GM23248 (cell line): Measurements from ENCODE around the gene DLX3.

ENCODE experiments used
- EZH2 ChIP-seq: fragments of 200-600 bp; sonication (generic); IDR thresholded peaks from 2 replicates; pipeline ENCODE4 v1.6.1; 2018; ENCODE audit warnings: antibody characterized with exemption, mild to moderate bottlenecking; ENCODE audit not compliant: insufficient read depth, poor library complexity, severe bottlenecking
- EZH2phosphoT487 ChIP-seq: fragments of 200-600 bp; sonication (generic); IDR thresholded peaks from 2 replicates; pipeline ENCODE4 v1.6.1; 2018; ENCODE audit warnings: antibody characterized with exemption, moderate library complexity, mild to moderate bottlenecking, low read depth; ENCODE audit not compliant: insufficient read depth

DNA sequence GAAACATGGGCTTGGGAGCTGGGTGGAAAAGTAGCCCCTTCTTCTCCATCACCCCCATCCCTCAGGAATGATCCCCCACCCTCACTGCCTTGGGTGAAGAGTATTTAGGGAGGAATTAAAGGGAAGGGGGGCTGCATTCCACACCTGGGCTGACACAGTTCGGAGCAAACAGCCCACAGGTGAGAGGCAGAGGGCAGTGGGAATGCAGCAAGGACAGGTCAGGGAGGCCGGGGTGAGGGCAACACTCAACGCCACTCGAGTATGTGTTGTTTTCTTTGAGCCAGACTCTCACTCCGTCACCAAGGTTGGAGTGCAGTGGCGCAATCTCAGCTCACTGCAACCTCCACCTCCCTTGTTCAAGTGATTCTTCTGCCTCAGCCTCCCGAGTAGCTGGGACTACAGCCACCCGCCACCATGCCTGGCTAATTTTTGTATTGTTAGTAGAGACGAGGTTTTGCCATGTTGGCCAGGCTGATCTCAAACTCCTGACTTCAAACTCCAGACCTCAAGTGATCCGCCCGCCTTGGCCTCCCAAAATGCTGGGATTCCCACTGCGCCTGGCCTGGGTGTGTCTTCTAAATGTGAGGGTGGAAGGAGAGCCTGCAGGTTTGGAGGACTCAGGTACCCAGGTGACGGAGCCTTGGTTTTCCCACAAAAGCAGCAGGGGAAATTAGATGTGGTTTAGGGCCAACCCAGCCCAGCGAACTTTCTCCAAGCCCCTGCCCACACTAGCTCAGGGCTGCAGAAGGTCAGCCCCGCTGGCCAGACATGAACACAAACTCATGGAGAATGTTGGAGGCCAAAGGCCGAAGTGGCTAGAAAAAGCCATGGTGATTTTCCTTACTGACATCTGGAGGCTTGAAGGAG, 39.7 kb upstream of the DLX3 start:
- TF ChIP-seq EZH2phosphoT487 (no peak), EZH2 (no peak)
